22Rv1 (cell line): ENCODE data around the gene KLHL34.

Source experiments
- CTCF ChIP-seq: fragments of 450-650 bp; IDR thresholded peaks from 2 replicates; pipeline ENCODE4 v1.5.1; 2017; ENCODE audit warnings: mild to moderate bottlenecking
- ZFX ChIP-seq: fragments of 450-650 bp; IDR thresholded peaks from 2 replicates; pipeline ENCODE4 v1.6.1; 2017; ENCODE audit warnings: antibody characterized with exemption, borderline replicate concordance

GRCh38 chrX:21700275-21700674 is 42.1 kb upstream of the KLHL34 start:
- TF ChIP-seq CTCF (no peak), ZFX (no peak)
